NCI-H2081 (cell line): Measurements from ENCODE around the gene PTGER4.

Source experiments
- DNase-seq, 2 experiments: peaks; one replicate each; lab custom pipeline; 2025; lab: John Stamatoyannopoulos, UW

Gene PTGER4

GRCh38 chr5:40669606-40670390, 9.9 kb upstream of the PTGER4 start:
- DNase-seq, result no peak

- no peak for DNase-seq
These were observed 7.3 kb upstream of the PTGER4 start for GRCh38 chr5:40672425-40672824.

GRCh38 chr5:40674661-40675235, 5.0 kb upstream of the PTGER4 start:
- no peak for DNase-seq

- DNase-seq, result no peak
These were observed 4.2 kb upstream of the PTGER4 start for GRCh38 chr5:40675396-40676133.

GRCh38 chr5:40676613-40677343, 2.9 kb upstream of the PTGER4 start:
- peak; percentile 56 to 64 for DNase-seq

GRCh38 chr5:40677456-40677855, 2.3 kb upstream of the PTGER4 start:
- no peak for DNase-seq

GRCh38 chr5:40678026-40678425, 1.7 kb upstream of the PTGER4 start:
- DNase-seq, result no peak

- DNase-seq, result no peak
These were observed 1.1 kb upstream of the PTGER4 start for GRCh38 chr5:40678460-40679147.

- peak; percentile 73 to 75 for DNase-seq
These were observed 385 bp upstream of the PTGER4 start for GRCh38 chr5:40679148-40679912.

GRCh38 chr5:40680741-40681362, 1.1 kb downstream of the PTGER4 start:
- DNase-seq, result no peak

- DNase-seq, result no peak
These were observed 1.8 kb downstream of the PTGER4 start for GRCh38 chr5:40681363-40682153.

GRCh38 chr5:40682154-40683017, 2.7 kb downstream of the PTGER4 start:
- no peak for DNase-seq

- no peak for DNase-seq
These were observed 3.6 kb downstream of the PTGER4 start for GRCh38 chr5:40683305-40683704.

- DNase-seq, result no peak
These were observed 5.5 kb downstream of the PTGER4 start for GRCh38 chr5:40685193-40685592.

GRCh38 chr5:40685976-40686486, 6.3 kb downstream of the PTGER4 start:
- DNase-seq, result no peak

- DNase-seq, result no peak
These were observed 7.6 kb downstream of the PTGER4 start for GRCh38 chr5:40687321-40687720.

- peak; percentile 88 to 89 for DNase-seq
These were observed 8.5 kb downstream of the PTGER4 start for GRCh38 chr5:40688127-40688761.

GRCh38 chr5:40688996-40689395, 9.3 kb downstream of the PTGER4 start:
- DNase-seq, result no peak
